SU-DHL-6 (cell line): ENCODE data around the gene POLR2F.

Source experiments
- EZH2phosphoT487 ChIP-seq: fragments of 200-600 bp; sonication (generic), shearing (Covaris generic); conservative IDR thresholded peaks from 2 replicates; pipeline ENCODE4 v1.6.1; 2018; ENCODE audit warnings: mild to moderate bottlenecking, antibody characterized with exemption, low read length, moderate library complexity, mixed read lengths
- TF ChIP-seq, protein P1 (sequence below): fragments of 200-600 bp; sonication (generic); IDR thresholded peaks from one replicate; pipeline ENCODE4 v1.5.1; 2017; ENCODE audit warnings: antibody characterized with exemption, mild to moderate bottlenecking, low read length, moderate library complexity; ENCODE audit not compliant: insufficient read depth, poor library complexity, severe bottlenecking

DNA sequence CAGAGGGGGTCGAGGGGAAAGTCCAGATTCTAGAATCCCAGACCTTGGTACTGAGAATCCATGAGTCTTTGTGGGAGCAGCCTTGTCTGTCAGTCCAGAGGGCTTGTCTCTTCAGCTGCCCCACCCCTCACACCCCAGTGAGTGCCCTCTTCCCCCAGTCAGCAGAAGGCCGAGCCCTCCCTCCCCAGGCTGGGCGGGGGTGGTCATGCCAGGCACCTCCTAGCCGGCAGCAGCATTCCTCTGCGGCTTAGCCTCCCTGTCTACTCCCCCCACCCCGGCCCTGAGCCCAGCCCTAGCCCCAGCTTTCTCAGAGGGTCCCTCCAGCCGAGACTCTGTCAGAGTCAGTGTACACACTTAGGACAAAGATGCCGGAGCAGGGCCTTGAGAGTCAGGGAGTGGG, 26.3 kb downstream of the POLR2F start:
- TF ChIP-seq, protein P1, sequence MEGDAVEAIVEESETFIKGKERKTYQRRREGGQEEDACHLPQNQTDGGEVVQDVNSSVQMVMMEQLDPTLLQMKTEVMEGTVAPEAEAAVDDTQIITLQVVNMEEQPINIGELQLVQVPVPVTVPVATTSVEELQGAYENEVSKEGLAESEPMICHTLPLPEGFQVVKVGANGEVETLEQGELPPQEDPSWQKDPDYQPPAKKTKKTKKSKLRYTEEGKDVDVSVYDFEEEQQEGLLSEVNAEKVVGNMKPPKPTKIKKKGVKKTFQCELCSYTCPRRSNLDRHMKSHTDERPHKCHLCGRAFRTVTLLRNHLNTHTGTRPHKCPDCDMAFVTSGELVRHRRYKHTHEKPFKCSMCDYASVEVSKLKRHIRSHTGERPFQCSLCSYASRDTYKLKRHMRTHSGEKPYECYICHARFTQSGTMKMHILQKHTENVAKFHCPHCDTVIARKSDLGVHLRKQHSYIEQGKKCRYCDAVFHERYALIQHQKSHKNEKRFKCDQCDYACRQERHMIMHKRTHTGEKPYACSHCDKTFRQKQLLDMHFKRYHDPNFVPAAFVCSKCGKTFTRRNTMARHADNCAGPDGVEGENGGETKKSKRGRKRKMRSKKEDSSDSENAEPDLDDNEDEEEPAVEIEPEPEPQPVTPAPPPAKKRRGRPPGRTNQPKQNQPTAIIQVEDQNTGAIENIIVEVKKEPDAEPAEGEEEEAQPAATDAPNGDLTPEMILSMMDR = no peak
- no peak for TF ChIP-seq EZH2phosphoT487
